ENCODE measurements around the gene DUSP3.
"Not testable (repeated sequence)": the region's sequence is repeated elsewhere in the genome, so short reads cannot be mapped to it uniquely, and the experiment has no call there.

DUSP3 gene

GRCh38 chr17:43799047-43799446, 20.3 kb upstream of the DUSP3 start:
- DNase-seq: no peak

GRCh38 chr17:43798024-43798423, 19.2 kb upstream of the DUSP3 start:
- not testable (repeated sequence) for DNase-seq

GRCh38 chr17:43792668-43793067, 13.9 kb upstream of the DUSP3 start:
- not testable (repeated sequence) for DNase-seq

- no peak for DNase-seq
Observed at GRCh38 chr17:43791589-43791988, 12.8 kb upstream of the DUSP3 start.

- no peak for DNase-seq
Observed at GRCh38 chr17:43790311-43790940, 11.6 kb upstream of the DUSP3 start.

GRCh38 chr17:43789482-43789881, 10.7 kb upstream of the DUSP3 start:
- DNase-seq: no peak

- DNase-seq: no peak
Observed at GRCh38 chr17:43788540-43788939, 9.8 kb upstream of the DUSP3 start.

GRCh38 chr17:43787728-43788127, 9.0 kb upstream of the DUSP3 start:
- DNase-seq: no peak

GRCh38 chr17:43784628-43785101, 5.9 kb upstream of the DUSP3 start:
- DNase-seq: no peak

GRCh38 chr17:43784068-43784467, 5.3 kb upstream of the DUSP3 start:
- no peak for DNase-seq

GRCh38 chr17:43782913-43783680, 4.3 kb upstream of the DUSP3 start:
- DNase-seq: no peak

- no peak for DNase-seq
Observed at GRCh38 chr17:43780135-43780534, 1.4 kb upstream of the DUSP3 start, which contains the start of gene CFAP97D1. Gene CFAP97D1 (plus strand): TSS chr17:43780435. CDS start chr17:43780463, 28 bp downstream.

- DNase-seq: peak; percentile 39
Observed at GRCh38 chr17:43779145-43780125, 658 bp upstream of the DUSP3 start.

GRCh38 chr17:43774304-43775250, 4.2 kb downstream of the DUSP3 start:
- no peak for DNase-seq

- no peak for DNase-seq
Observed at GRCh38 chr17:43772877-43773648, 5.7 kb downstream of the DUSP3 start.

- DNase-seq: no peak
Observed at GRCh38 chr17:43771463-43771862, 7.3 kb downstream of the DUSP3 start.

GRCh38 chr17:43770957-43771356, 7.8 kb downstream of the DUSP3 start:
- no peak for DNase-seq

GRCh38 chr17:43769859-43770258, 8.9 kb downstream of the DUSP3 start:
- no peak for DNase-seq

- no peak for DNase-seq
Observed at GRCh38 chr17:43769426-43769825, 9.4 kb downstream of the DUSP3 start.

GRCh38 chr17:43768943-43769342, 9.8 kb downstream of the DUSP3 start:
- no peak for DNase-seq

GRCh38 chr17:43768382-43768781, 10.4 kb downstream of the DUSP3 start:
- DNase-seq: no peak

Measured in stimulated activated naive CD4-positive, alpha-beta T cell treated with Interleukin-2 at 50 U/mL for 16 hours (primary cell).